Heart right ventricle (tissue), 16 donors: ENCODE measurements around the gene ZBTB48. TPM values are rescaled to one million over a fixed set of nuclear protein-coding genes. Genes with fewer than 3 reads are reported as not detected.

Experiments used
- ATAC-seq, 8 donors: fragments of 200-7000 bp; cut with Tn5 transposase; one replicate each; pipeline ENCODE4 v1.9.1; 2020; ENCODE audit warnings: mild to moderate bottlenecking in 8 of 8, moderate library complexity in 8 of 8, moderate number of reproducible peaks in 1 of 8
- DNase-seq, 2 donors: peaks; one replicate each; pipeline ENCODE4 v3.0.0-alpha.2; 2020
- H3K27ac ChIP-seq, 10 donors: fragments of 200-600 bp; sonication (generic) in 2 of 10; one replicate each; pipeline versions ENCODE4 v1.5.0 to v1.8.0; 2020 to 2022; ENCODE audit warnings: mild to moderate bottlenecking in 3 of 10
- H3K27me3 ChIP-seq, 7 donors: fragments of 200-600 bp; one replicate each; pipeline ENCODE4 v1.8.0; 2021 to 2022; ENCODE audit warnings: mild to moderate bottlenecking in 2 of 7
- H3K36me3 ChIP-seq, 9 donors: fragments of 200-600 bp; sonication (generic) in 1 of 9; one replicate each; pipeline versions ENCODE4 v1.5.0 to v1.8.0; 2020 to 2022; ENCODE audit warnings: mild to moderate bottlenecking in 2 of 9
- H3K4me1 ChIP-seq, 9 donors: fragments of 200-600 bp; sonication (generic) in 1 of 9; one replicate each; pipeline versions ENCODE4 v1.5.0 to v1.8.0; 2020 to 2022; ENCODE audit warnings: mild to moderate bottlenecking in 4 of 9
- H3K4me3 ChIP-seq, 10 donors: fragments of 200-600 bp; sonication (generic) in 2 of 10; one replicate each; pipeline versions ENCODE4 v1.5.0 to v1.8.0; 2020 to 2022; ENCODE audit warnings: mild to moderate bottlenecking in 7 of 10, moderate library complexity in 2 of 10
- H3K9me3 ChIP-seq, 11 donors: fragments of 200-600 bp in 10 of 11; sonication (generic) in 2 of 11; one replicate each; pipeline versions ENCODE4 v1.5.0 to v1.8.0; 2013 to 2022; ENCODE audit warnings: mild to moderate bottlenecking in 2 of 11, control low read depth in 1 of 11, moderate library complexity in 1 of 11
- CTCF ChIP-seq, 9 donors: fragments of 200-600 bp; sonication (generic) in 2 of 9; IDR thresholded peaks; one replicate each; pipeline versions ENCODE4 v1.5.0 to v1.8.0; 2021 to 2022; ENCODE audit warnings: antibody characterized with exemption in 9 of 9, mild to moderate bottlenecking in 5 of 9, moderate library complexity in 1 of 9
- WGBS, 2 donors: extraction: QIAGEN DNeasy Blood & Tissue Kit; methylation state at CpG; one replicate each; pipeline ENCODE4 v1.1.7; 2013; ENCODE audit warnings: inconsistent platforms in 1 of 2; 5-methylcytosine and 5-hydroxymethylcytosine counted together
- intact Hi-C, 10 donors: fragments of 100-400 bp; cut with DNase I; formaldehyde crosslinking; loops; one replicate each; pipeline versions ENCODE4 v1.11.1 to v1.14.2; 2022
- polyA plus RNA-seq, 2 donors: library from polyadenylated mRNA; stranded (reverse); fragments of 200-250 nt; gene quantifications; one replicate each; pipeline ENCODE4 v1.2.3, GENCODE V29; 2013
- total RNA-seq, 10 donors: library from RNA; stranded (reverse); fragmentation: NEBNext Ultra II Directional in 3 of 10; extraction: Animal tissue kit (Norgen Biotek cat#: 25700) in 3 of 10; gene quantifications; one replicate each; pipeline versions ENCODE4 v1.2.1 to v1.2.4, GENCODE V29; 2021 to 2023
- donor health status: Arrhythmogenic right ventricular cardiomyopathy.
- donor health status: ischemic (EF 13 %, LVEDD 7.1; RV severe dilation, severe dysfunction).
- donor health status: healthy with polysubstance abuse.
- donor health status: DM: no; HTN: yes; CAD: no.
- donor health status: DM: no; HTN: no; CAD: no.
- donor health status: ischemic (EF 25% LVEDD 6.9; RV normal size, moderate dysfunction).
- donor health status: ischemic (EF 25% LVEDD 5.7; RV mildly dilated, moderate dysfunction).
- donor health status: healthy.
- donor health status: DM: yes; HTN: yes; CAD: no.
- donor health status: Ischemic cardiomyopathy.
- donor health status: ischemic (EF 35%, LVEDD 5.7; RV mildly dilated, moderate dysfunction).
- donor health status: nonischemic (EF 11% LVEDD 7.7; RV severe dilation, severe dysfunction).
- donor health status: DM: yes; HTN: yes; CAD: no.
- donor health status: PGD.
- donor health status: ischemic (EF 29% LVEDD 5.4; RV normal size, mild dysfunction).
- donor health status: nonischemic (EF 23%, LVEDD 6.1; RV moderate dilation, normal function).

ZBTB48 gene
- total and polyA plus RNA-seq, 12 donors, result 7.3 to 41.5 (median 12.4) TPM

- TF ChIP-seq CTCF (IDR thresholded peaks at IDR 0.05), result no peak
- WGBS, 2 donors, result 88 to 93% methylated on average over 8 of the region's 8 CpGs
- ATAC-seq (no peak), DNase-seq (no peak)
- intact Hi-C loops, result loop anchor here in 2 of 10 donors (5.0 to 10.0 kb wide), 2 partner anchors 50 to 848 kb away; no protein-coding TSS in a partner anchor
- Histone ChIP-seq H3K4me3 (no peak overlapping the region), H3K27ac (no peak overlapping the region), H3K27me3 (no peaks in the 10 kb centered on the region), H3K9me3 (no peaks in the 10 kb centered on the region), H3K4me1 (peaks cover 0 to 9% (median 3%) of the 10 kb centered on the region in 9 donors), H3K36me3 (peaks cover 0 to 95% (median 31%) of the 10 kb centered on the region in 9 donors)
These were observed 45.5 kb upstream of the ZBTB48 start for GRCh38 chr1:6534248-6534822.

GRCh38 chr1:6535214-6535613 is 44.6 kb upstream of the ZBTB48 start:
- DNase-seq (no peak), ATAC-seq (no peak)
- H3K9me3 ChIP-seq, result no peaks in the 10 kb centered on the region
- H3K4me3 ChIP-seq, result no peak overlapping the region
- WGBS, 2 donors, result 82 to 90% methylated on average over 4 of the region's 4 CpGs
- no peaks in the 10 kb centered on the region for H3K27me3 ChIP-seq
- peaks cover 0 to 95% (median 31%) of the 10 kb centered on the region in 9 donors for H3K36me3 ChIP-seq
- TF ChIP-seq CTCF (IDR thresholded peaks at IDR 0.05), result no peak
- H3K27ac ChIP-seq, result peak overlapping the region in 1 of 10 donors; percentile 38
- H3K4me1 ChIP-seq, result peaks cover 0 to 9% (median 3%) of the 10 kb centered on the region in 9 donors
- intact Hi-C loops, result loop anchor here in 1 of 10 donors (10.0 kb wide), 1 partner anchor 50 kb away; no protein-coding TSS in a partner anchor

- Histone ChIP-seq H3K4me1 (peaks cover 0 to 9% (median 3%) of the 10 kb centered on the region in 9 donors), H3K4me3 (no peak overlapping the region), H3K27me3 (no peaks in the 10 kb centered on the region), H3K36me3 (peaks cover 0 to 95% (median 31%) of the 10 kb centered on the region in 9 donors), H3K27ac (no peak overlapping the region), H3K9me3 (no peaks in the 10 kb centered on the region)
- intact Hi-C loops, result loop anchor here in 1 of 10 donors (10.0 kb wide), 1 partner anchor 51 kb away; no protein-coding TSS in a partner anchor
- WGBS, 2 donors, result 79 to 87% methylated on average over 5 of the region's 5 CpGs
- ATAC-seq (no peak), DNase-seq (no peak)
- no peak for TF ChIP-seq CTCF (IDR thresholded peaks at IDR 0.05)
These were observed 43.5 kb upstream of the ZBTB48 start for GRCh38 chr1:6536291-6536690.

DNA sequence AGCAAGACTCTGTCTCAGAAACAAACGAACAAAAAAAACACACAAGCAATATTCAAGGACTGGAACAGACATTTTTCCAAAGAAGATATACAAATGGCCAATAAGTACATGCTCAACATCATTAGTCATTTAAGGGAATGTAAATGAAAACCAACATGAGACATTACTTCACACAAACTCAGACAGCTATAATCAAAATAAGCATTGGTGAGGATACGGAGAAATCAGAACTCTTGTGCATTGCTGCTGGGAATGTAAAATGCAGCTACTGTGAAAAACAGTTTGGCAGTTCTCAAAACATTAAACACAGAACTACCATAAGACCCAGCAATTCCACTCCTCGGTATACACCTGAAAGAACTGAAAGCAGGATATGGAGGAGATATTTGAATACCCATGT is 40.8 kb upstream of the ZBTB48 start:
- Histone ChIP-seq H3K27me3 (no peaks in the 10 kb centered on the region), H3K4me1 (peaks cover 0 to 9% (median 3%) of the 10 kb centered on the region in 9 donors), H3K27ac (no peak overlapping the region), H3K4me3 (no peak overlapping the region), H3K9me3 (no peaks in the 10 kb centered on the region), H3K36me3 (peaks cover 0 to 95% (median 11%) of the 10 kb centered on the region in 9 donors)
- no peak for ATAC-seq
- no peak for TF ChIP-seq CTCF (IDR thresholded peaks at IDR 0.05)
- 55 to 72% methylated on average over 3 of the region's 3 CpGs for WGBS, 2 donors
- no peak for DNase-seq
- intact Hi-C loops, result loop anchor here in 1 of 10 donors (10.0 kb wide), 1 partner anchor 54 kb away; no protein-coding TSS in a partner anchor
